Nephron progenitor cell (in vitro differentiated cells): Measurements from ENCODE around the gene RECQL5.

ENCODE experiments used
- DNase-seq: peaks from one replicate; pipeline ENCODE4 v3.0.0; 2021
- H3K27ac Mint-ChIP-seq: 2 replicates; pipeline ENCODE4 v1.8.0; 2021; ENCODE audit warnings: mild to moderate bottlenecking, moderate library complexity, mixed read lengths
- H3K27me3 Mint-ChIP-seq: 2 replicates; pipeline ENCODE4 v1.8.0; 2021; ENCODE audit warnings: mild to moderate bottlenecking, low read depth, mixed read lengths; ENCODE audit not compliant: poor library complexity
- H3K36me3 Mint-ChIP-seq: 2 replicates; pipeline ENCODE4 v1.8.0; 2021; ENCODE audit warnings: low read depth, mixed read lengths
- H3K4me1 Mint-ChIP-seq: 2 replicates; pipeline ENCODE4 v1.8.0; 2021; ENCODE audit warnings: mixed read lengths
- H3K4me3 Mint-ChIP-seq: 2 replicates; pipeline ENCODE4 v1.8.0; 2021; ENCODE audit warnings: mild to moderate bottlenecking, moderate library complexity, mixed read lengths
- H3K9me3 Mint-ChIP-seq: 2 replicates; pipeline ENCODE4 v1.8.0; 2021; ENCODE audit warnings: mild to moderate bottlenecking, moderate library complexity, mixed read lengths
- TF ChIP-seq, protein P1 (sequence below): fragments of 200-600 bp; sonication (generic); IDR thresholded peaks from 2 replicates; pipeline ENCODE4 v1.5.0; 2021; ENCODE audit warnings: antibody characterized with exemption

The RECQL5 gene

GRCh38 chr17:75612906-75613626, 53.9 kb downstream of the RECQL5 start:
- H3K27me3 Mint-ChIP-seq = peaks cover 12% of the 10 kb centered on the region
- no peak overlapping the region for H3K4me3 Mint-ChIP-seq
- TF ChIP-seq, protein P1, sequence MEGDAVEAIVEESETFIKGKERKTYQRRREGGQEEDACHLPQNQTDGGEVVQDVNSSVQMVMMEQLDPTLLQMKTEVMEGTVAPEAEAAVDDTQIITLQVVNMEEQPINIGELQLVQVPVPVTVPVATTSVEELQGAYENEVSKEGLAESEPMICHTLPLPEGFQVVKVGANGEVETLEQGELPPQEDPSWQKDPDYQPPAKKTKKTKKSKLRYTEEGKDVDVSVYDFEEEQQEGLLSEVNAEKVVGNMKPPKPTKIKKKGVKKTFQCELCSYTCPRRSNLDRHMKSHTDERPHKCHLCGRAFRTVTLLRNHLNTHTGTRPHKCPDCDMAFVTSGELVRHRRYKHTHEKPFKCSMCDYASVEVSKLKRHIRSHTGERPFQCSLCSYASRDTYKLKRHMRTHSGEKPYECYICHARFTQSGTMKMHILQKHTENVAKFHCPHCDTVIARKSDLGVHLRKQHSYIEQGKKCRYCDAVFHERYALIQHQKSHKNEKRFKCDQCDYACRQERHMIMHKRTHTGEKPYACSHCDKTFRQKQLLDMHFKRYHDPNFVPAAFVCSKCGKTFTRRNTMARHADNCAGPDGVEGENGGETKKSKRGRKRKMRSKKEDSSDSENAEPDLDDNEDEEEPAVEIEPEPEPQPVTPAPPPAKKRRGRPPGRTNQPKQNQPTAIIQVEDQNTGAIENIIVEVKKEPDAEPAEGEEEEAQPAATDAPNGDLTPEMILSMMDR = no peak
- H3K4me1 Mint-ChIP-seq = no peaks in the 10 kb centered on the region
- DNase-seq = no peak
- H3K36me3 Mint-ChIP-seq = no peaks in the 10 kb centered on the region
- H3K9me3 Mint-ChIP-seq = no peaks in the 10 kb centered on the region
- no peak overlapping the region for H3K27ac Mint-ChIP-seq

- no peaks in the 10 kb centered on the region for H3K9me3 Mint-ChIP-seq
- H3K27me3 Mint-ChIP-seq = peaks cover 12% of the 10 kb centered on the region
- no peak overlapping the region for H3K27ac Mint-ChIP-seq
- H3K4me1 Mint-ChIP-seq = no peaks in the 10 kb centered on the region
- no peak overlapping the region for H3K4me3 Mint-ChIP-seq
- TF ChIP-seq, protein P1 = no peak
- no peak for DNase-seq
- no peaks in the 10 kb centered on the region for H3K36me3 Mint-ChIP-seq
These were observed 55.0 kb downstream of the RECQL5 start for GRCh38 chr17:75611851-75612429.

DNA sequence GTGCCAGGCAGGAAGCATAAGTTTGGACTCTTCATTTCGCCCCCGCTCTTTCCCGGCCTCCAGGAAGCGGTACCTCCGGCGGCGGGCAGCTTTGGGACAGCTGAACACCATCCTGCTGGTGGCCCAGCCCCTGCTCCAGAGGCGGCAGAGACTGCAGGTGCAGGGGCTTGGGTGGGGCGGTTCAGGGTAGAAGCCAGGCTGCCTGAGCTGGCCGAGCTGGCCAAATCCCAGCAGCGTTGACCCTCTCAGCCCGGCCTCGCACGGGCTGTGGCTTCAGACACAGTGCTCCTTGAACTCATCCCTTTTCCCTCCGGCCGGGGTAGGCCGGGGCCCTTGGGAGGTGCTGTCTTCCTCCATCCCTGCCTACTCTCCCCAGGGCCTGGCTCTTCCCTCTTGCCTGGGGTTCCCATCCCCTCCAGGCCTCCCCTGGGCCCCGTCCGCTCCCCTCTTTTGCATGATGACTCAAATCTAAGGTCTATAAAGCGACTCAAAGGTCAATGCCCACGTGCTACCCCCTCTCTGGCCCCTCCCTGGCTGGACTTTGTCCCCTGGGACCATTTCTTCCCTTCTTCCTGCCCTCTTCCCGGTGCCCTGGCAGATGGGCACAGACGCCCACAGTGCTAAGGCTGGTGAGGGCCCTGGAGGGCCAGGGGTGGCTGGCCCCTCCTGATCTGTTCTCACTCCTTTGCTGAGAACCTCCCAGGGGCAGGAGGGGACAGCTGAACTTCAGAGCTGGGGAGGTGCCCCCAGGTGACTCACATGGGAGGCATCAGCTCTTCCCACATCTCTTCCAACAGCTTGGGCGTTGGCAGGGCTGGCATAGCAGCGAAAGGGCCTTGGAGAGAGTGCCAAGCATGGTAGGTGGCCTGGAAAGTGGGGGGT, 56.6 kb downstream of the RECQL5 start:
- Mint-ChIP-seq H3K4me3 (no peak overlapping the region), H3K36me3 (no peaks in the 10 kb centered on the region), H3K27me3 (peaks cover 12% of the 10 kb centered on the region), H3K4me1 (no peaks in the 10 kb centered on the region), H3K9me3 (no peaks in the 10 kb centered on the region), H3K27ac (no peak overlapping the region)
- DNase-seq = no peak
- TF ChIP-seq, protein P1 = no peak

GRCh38 chr17:75607086-75607485, 59.9 kb downstream of the RECQL5 start:
- H3K4me3 Mint-ChIP-seq = no peak overlapping the region
- H3K27ac Mint-ChIP-seq = no peak overlapping the region
- H3K36me3 Mint-ChIP-seq = no peaks in the 10 kb centered on the region
- H3K4me1 Mint-ChIP-seq = no peaks in the 10 kb centered on the region
- TF ChIP-seq, protein P1 = no peak
- H3K9me3 Mint-ChIP-seq = no peaks in the 10 kb centered on the region
- H3K27me3 Mint-ChIP-seq = peaks cover 16% of the 10 kb centered on the region
- DNase-seq = no peak

DNA sequence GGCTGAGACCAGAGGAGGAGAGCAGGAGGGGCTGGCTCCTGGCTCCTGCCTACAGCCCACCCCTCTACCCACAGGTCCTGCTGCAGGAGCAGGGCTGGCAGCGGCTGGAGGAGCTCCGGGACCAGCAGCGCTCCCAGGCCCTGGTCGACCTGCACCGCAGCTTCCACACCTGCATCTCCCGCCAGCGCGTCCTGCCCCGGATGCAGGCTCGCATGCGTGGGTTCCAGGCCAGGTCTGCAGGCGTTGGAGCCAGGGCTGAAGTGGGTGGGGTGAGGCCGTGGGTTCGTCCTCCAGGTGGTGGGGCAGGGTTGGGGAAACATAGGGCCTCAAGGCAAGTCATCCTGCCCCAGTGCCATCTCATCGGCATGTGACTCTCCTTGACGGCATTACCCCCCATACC, 61.2 kb downstream of the RECQL5 start:
- no peaks in the 10 kb centered on the region for H3K9me3 Mint-ChIP-seq
- H3K4me3 Mint-ChIP-seq = no peak overlapping the region
- peaks cover 13% of the 10 kb centered on the region for H3K27me3 Mint-ChIP-seq
- H3K4me1 Mint-ChIP-seq = no peaks in the 10 kb centered on the region
- DNase-seq = no peak
- H3K27ac Mint-ChIP-seq = no peak overlapping the region
- H3K36me3 Mint-ChIP-seq = no peaks in the 10 kb centered on the region
- TF ChIP-seq, protein P1 = no peak
